GM10266 (cell line): ENCODE measurements around the gene CXCL8.

Source experiments
- DNase-seq: peaks from one replicate; pipeline ENCODE4 v3.0.0; 2012; ENCODE audit errors: extremely low spot score
- TF ChIP-seq, protein P1 (sequence below): IDR thresholded peaks from 2 replicates; pipeline ENCODE4 v1.5.1; 2012; ENCODE audit warnings: mild to moderate bottlenecking, low read depth; ENCODE audit not compliant: control insufficient read depth, insufficient read depth; ENCODE audit errors: missing control alignments

Gene CXCL8

GRCh38 chr4:73718375-73719373 lies 21.7 kb upstream of the CXCL8 start:
- peak; percentile 17 for DNase-seq
- TF ChIP-seq, protein P1, sequence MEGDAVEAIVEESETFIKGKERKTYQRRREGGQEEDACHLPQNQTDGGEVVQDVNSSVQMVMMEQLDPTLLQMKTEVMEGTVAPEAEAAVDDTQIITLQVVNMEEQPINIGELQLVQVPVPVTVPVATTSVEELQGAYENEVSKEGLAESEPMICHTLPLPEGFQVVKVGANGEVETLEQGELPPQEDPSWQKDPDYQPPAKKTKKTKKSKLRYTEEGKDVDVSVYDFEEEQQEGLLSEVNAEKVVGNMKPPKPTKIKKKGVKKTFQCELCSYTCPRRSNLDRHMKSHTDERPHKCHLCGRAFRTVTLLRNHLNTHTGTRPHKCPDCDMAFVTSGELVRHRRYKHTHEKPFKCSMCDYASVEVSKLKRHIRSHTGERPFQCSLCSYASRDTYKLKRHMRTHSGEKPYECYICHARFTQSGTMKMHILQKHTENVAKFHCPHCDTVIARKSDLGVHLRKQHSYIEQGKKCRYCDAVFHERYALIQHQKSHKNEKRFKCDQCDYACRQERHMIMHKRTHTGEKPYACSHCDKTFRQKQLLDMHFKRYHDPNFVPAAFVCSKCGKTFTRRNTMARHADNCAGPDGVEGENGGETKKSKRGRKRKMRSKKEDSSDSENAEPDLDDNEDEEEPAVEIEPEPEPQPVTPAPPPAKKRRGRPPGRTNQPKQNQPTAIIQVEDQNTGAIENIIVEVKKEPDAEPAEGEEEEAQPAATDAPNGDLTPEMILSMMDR = no peak

DNA sequence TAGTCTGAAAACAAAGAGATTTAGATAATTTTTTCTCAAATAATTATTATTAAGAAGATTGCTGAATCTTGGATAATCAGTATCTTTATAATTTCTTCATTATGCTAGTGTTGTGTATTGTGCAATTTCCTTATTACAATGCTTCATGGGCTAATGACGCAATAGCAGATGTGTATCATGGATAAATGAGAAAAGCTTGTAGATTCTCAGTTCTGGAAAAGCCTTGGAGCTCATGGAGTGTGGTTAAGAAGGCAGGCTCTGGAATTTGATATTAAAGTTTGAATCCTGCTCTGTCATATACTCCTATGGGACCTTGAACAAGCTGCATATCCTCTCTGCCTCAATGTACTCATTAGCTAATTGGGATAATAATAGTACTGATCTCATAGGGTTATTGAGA lies 18.9 kb upstream of the CXCL8 start:
- TF ChIP-seq, protein P1 = no peak
- no peak for DNase-seq

- no peak for DNase-seq
Measured at GRCh38 chr4:73721909-73722308, 18.5 kb upstream of the CXCL8 start.

DNA sequence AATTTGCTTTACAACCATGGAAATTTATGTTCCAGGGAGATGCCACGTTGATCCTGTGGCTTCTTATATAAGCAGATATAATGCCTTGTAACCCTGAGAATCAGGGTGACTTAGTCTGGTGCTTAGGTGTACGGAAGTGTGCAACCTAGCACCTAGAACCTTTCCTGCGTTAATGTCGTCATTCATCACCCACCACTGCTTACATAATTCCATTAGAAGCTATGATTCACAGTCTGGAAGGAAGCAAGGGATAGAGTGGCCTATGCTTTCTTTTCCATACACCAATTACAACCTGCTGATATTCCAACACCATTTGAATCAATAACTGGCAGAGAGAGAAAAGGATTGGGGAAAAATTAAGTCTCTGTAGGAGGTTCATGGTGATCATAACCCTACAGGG lies 17.3 kb upstream of the CXCL8 start:
- DNase-seq = no peak
- TF ChIP-seq, protein P1 = no peak

More at GRCh38 chr4:73721909-73722308, 18.5 kb upstream of the CXCL8 start:
- TF ChIP-seq, protein P1 = no peak

- no peak for DNase-seq
- TF ChIP-seq, protein P1 = no peak
Measured at GRCh38 chr4:73723928-73724327, 16.4 kb upstream of the CXCL8 start.

DNA sequence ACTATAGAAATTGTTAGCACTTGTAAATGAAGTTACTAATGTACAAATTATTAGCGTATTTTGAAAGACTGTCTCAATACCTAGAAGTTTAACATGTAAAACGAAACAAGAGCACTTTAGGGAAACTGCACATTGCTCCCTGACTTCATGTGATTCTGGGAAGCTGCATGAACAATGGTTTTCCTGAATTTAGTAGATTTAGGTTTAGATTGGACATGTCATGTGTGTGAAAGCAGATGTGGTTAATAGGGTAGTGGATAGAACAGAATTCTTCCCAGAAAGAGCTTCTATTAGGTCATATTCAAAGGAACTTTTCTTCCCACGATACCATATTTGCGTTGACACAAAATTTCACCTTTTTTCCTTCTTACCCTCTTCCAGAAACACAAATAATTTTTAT lies 14.9 kb upstream of the CXCL8 start:
- no peak for DNase-seq
- TF ChIP-seq, protein P1 = no peak

DNA sequence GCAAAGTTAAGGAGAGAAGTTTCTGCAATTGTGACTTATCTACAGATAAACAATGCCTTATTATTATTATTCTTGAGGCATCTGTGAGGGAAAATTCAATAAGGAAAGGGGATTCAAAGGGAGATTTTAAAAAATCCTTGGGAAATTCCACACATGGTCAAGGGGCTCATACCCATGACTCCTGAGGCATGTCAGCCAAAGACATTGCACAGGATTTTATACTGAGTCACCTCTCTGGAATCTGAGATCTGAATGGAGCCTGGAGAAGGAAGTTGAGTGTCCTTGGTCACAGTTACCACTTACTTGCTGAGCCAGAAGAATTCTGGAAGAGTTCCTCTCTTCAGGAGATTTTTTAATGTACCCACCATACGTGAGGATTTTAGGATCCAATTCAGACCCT lies 14.4 kb upstream of the CXCL8 start:
- TF ChIP-seq, protein P1 = no peak
- DNase-seq = no peak
